Natural killer cell (primary cell): Measurements from ENCODE around the gene MAGIX. TPM values are rescaled to one million over a fixed set of nuclear protein-coding genes. Genes with fewer than 3 reads are reported as not detected.

Experiments
- ATAC-seq, 3 donors: fragments of 150-1000 bp in 2 of 3; fragments of 200-7000 bp in 1 of 3; cut with Tn5 transposase; 1 replicate in 1 of 3; 2 replicates in 2 of 3; pipeline ENCODE4 v1.10.0; 2021; ENCODE audit warnings: mild to moderate bottlenecking in 2 of 3, moderate library complexity in 2 of 3
- DNase-seq, 2 donors: peaks; one replicate each; pipeline versions ENCODE4 v3.0.0 to v3.0.0-alpha.2; 2013 to 2021; ENCODE audit warnings: mixed read lengths in 1 of 2
- H3K27ac ChIP-seq: one replicate; pipeline ENCODE4 v1.5.1; 2013; ENCODE audit warnings: mild to moderate bottlenecking, low read length
- H3K27me3 ChIP-seq: one replicate; pipeline ENCODE4 v1.6.1; 2013; ENCODE audit warnings: low read length; ENCODE audit not compliant: control insufficient read depth, insufficient read depth
- H3K36me3 ChIP-seq: one replicate; pipeline ENCODE4 v1.6.1; 2013; ENCODE audit warnings: low read length; ENCODE audit not compliant: control insufficient read depth, insufficient read depth
- H3K4me1 ChIP-seq: one replicate; pipeline ENCODE4 v1.6.1; 2013; ENCODE audit warnings: low read length; ENCODE audit not compliant: control insufficient read depth, insufficient read depth
- H3K4me3 ChIP-seq: one replicate; pipeline ENCODE4 v1.5.1; 2013; ENCODE audit warnings: low read length
- H3K9me3 ChIP-seq: one replicate; pipeline ENCODE4 v1.6.1; 2013; ENCODE audit warnings: low read length; ENCODE audit not compliant: control insufficient read depth, insufficient read depth
- H3K27ac Mint-ChIP-seq, 2 donors: one replicate each; pipeline ENCODE4 v1.8.0; 2022; ENCODE audit warnings: mild to moderate bottlenecking in 2 of 2, mixed read lengths in 2 of 2, moderate library complexity in 1 of 2
- H3K27me3 Mint-ChIP-seq, 2 donors: one replicate each; pipeline ENCODE4 v1.8.0; 2022; ENCODE audit warnings: low read depth in 2 of 2, mixed read lengths in 2 of 2
- H3K36me3 Mint-ChIP-seq: one replicate; pipeline ENCODE4 v1.8.0; 2022; ENCODE audit warnings: mixed read lengths
- H3K4me1 Mint-ChIP-seq, 2 donors: one replicate each; pipeline ENCODE4 v1.8.0; 2022; ENCODE audit warnings: mixed read lengths in 2 of 2
- H3K4me3 Mint-ChIP-seq: one replicate; pipeline ENCODE4 v1.8.0; 2022; ENCODE audit warnings: mild to moderate bottlenecking, moderate library complexity, mixed read lengths
- H3K9me3 Mint-ChIP-seq, 2 donors: one replicate each; pipeline ENCODE4 v1.8.0; 2022; ENCODE audit warnings: mixed read lengths in 2 of 2
- CTCF ChIP-seq: fragments of 200-600 bp; IDR thresholded peaks from one replicate; pipeline ENCODE4 v1.8.0; 2022; ENCODE audit warnings: antibody characterized with exemption
- whole genome bisulfite sequencing: methylation state at CpG from one replicate; pipeline ENCODE4 v1.1.7; 2013; ENCODE audit warnings: missing lambda C conversion rate; ENCODE audit not compliant: insufficient coverage; 5-methylcytosine and 5-hydroxymethylcytosine counted together
- intact Hi-C: fragments of 100-400 bp; cut with micrococcal nuclease; formaldehyde crosslinking; loops from one replicate; pipeline ENCODE4 v1.14.2; 2022
- total RNA-seq, 4 donors: library from RNA; stranded (reverse); fragments of 120-200 nt in 1 of 4; gene quantifications; one replicate each; pipeline versions ENCODE4 v1.2.3 to v1.2.4, GENCODE V29; 2013 to 2022

Gene MAGIX
- total RNA-seq, 3 donors from 2014 or later (not counting 1 experiment from before 2014, with no cell fraction given), result 1.00 to 1.7 (median 1.2) TPM

- Mint-ChIP-seq H3K36me3 (no peaks in the 10 kb centered on the region), H3K27me3 (no peaks in the 10 kb centered on the region), H3K27ac (no peak within 1 kb of the TSS), H3K9me3 (no peaks in the 10 kb centered on the region), H3K4me3 (peak within 1 kb of the TSS; percentile 52), H3K4me1 (peaks cover 0 to 19% of the 10 kb centered on the region in 2 donors)
- ATAC-seq (peak; percentile 99 to 100 (median 99)), DNase-seq (peak; percentile 85 to 92)
- Histone ChIP-seq H3K4me1 (peaks cover 18% of the 10 kb centered on the region), H3K4me3 (peak within 1 kb of the TSS; percentile 37), H3K27me3 (no peaks in the 10 kb centered on the region), H3K36me3 (no peaks in the 10 kb centered on the region), H3K27ac (peak within 1 kb of the TSS; percentile 68), H3K9me3 (no peaks in the 10 kb centered on the region)
- WGBS, result under 1% methylated on average over 60 of the region's 61 CpGs
- intact Hi-C loops, result loop anchor here (1.0 kb wide), 2 partner anchors 9 to 69 kb away; partner anchors contain the start of gene PPP1R3F
- TF ChIP-seq CTCF, result no peak
Observed at GRCh38 chrX:49199906-49200771, 37.6 kb downstream of the MAGIX start, which contains the start of gene SYP. TSS of gene SYP (minus strand) at chrX:49200193. CDS start at chrX:49200186, 7 bp downstream.

GRCh38 chrX:49202022-49202421 lies 39.5 kb downstream of the MAGIX start:
- DNase-seq, result no peak
- no peak overlapping the region for H3K4me3 ChIP-seq
- H3K27me3 Mint-ChIP-seq, result no peaks in the 10 kb centered on the region
- no peaks in the 10 kb centered on the region for H3K9me3 Mint-ChIP-seq
- no peaks in the 10 kb centered on the region for H3K9me3 ChIP-seq
- H3K27ac ChIP-seq, result no peak overlapping the region
- H3K36me3 Mint-ChIP-seq, result no peaks in the 10 kb centered on the region
- no peaks in the 10 kb centered on the region for H3K27me3 ChIP-seq
- H3K4me1 Mint-ChIP-seq, result peaks cover 0 to 19% of the 10 kb centered on the region in 2 donors
- WGBS, result 59% methylated on average over 2 of the region's 2 CpGs
- no peak for TF ChIP-seq CTCF
- H3K36me3 ChIP-seq, result no peaks in the 10 kb centered on the region
- intact Hi-C loops, result no loop called here
- H3K4me3 Mint-ChIP-seq, result no peak overlapping the region
- H3K27ac Mint-ChIP-seq, result no peak overlapping the region
- no peak for ATAC-seq
- H3K4me1 ChIP-seq, result peaks cover 18% of the 10 kb centered on the region

- H3K27ac ChIP-seq, result no peak overlapping the region
- peaks cover 0 to 13% of the 10 kb centered on the region in 2 donors for H3K4me1 Mint-ChIP-seq
- no peaks in the 10 kb centered on the region for H3K9me3 Mint-ChIP-seq
- H3K4me3 Mint-ChIP-seq, result no peak overlapping the region
- intact Hi-C loops, result no loop called here
- H3K4me3 ChIP-seq, result no peak overlapping the region
- no peak for ATAC-seq
- no peaks in the 10 kb centered on the region for H3K27me3 Mint-ChIP-seq
- H3K36me3 Mint-ChIP-seq, result no peaks in the 10 kb centered on the region
- H3K9me3 ChIP-seq, result no peaks in the 10 kb centered on the region
- peaks cover 18% of the 10 kb centered on the region for H3K4me1 ChIP-seq
- no peak for DNase-seq
- H3K27ac Mint-ChIP-seq, result no peak overlapping the region
- H3K36me3 ChIP-seq, result no peaks in the 10 kb centered on the region
- 90% methylated on average over 3 of the region's 3 CpGs for WGBS
- H3K27me3 ChIP-seq, result no peaks in the 10 kb centered on the region
- no peak for TF ChIP-seq CTCF
Observed at GRCh38 chrX:49203536-49203935, 41.0 kb downstream of the MAGIX start.
